ENCODE results near the gene CHIC2. TPM values are rescaled to one million over a fixed set of nuclear protein-coding genes. Genes with fewer than 3 reads are reported as not detected.

The CHIC2 gene
- polyA plus RNA-seq, 1 donor (not counting 4 experiments of a cell fraction or from before 2014, with no cell fraction given), result 21.9 TPM

DNA sequence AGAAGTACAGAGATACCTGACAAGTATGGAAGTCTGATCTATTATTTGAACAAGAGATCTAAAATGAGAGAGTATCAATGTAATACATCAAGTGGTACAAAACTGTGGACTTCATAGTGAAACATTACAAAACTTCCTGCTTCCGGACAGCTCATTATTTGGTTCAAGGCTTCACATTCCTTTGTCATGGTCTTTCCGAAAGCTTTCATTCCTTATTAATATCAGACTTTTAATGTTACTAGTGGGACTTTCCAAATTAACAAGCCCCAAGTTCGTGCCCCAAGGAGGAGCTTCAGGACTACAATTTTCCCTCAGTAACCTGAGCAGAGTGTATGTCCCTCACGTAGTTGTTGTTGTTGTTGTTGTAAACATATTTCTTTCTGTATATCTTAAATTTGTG lies 1.2 kb downstream of the CHIC2 start:
- dilution Hi-C loops (cut with MboI; ENCODE audit: extremely low pct_ligation_motif_present, low sequenced_read_pairs), result no loop called here
- Histone ChIP-seq H3K9me1 (ENCODE audit: control insufficient read depth, extremely low read depth, insufficient read depth, low read length) (no peaks in the 10 kb centered on the region), H3K4me2 (ENCODE audit: control insufficient read depth, extremely low read depth, insufficient read depth, low read depth, low read length) (peak overlapping the region; percentile 93), H3K4me1 (ENCODE audit: control insufficient read depth, extremely low read depth, insufficient read depth, low read length) (peaks cover 49% of the 10 kb centered on the region), H3K27me3 (ENCODE audit: control insufficient read depth, extremely low read depth, insufficient read depth, low read length) (no peaks in the 10 kb centered on the region), H3K9ac (ENCODE audit: control insufficient read depth, extremely low read depth, insufficient read depth, low read length) (peak overlapping the region; percentile 98), H3K79me2 (ENCODE audit: control insufficient read depth, insufficient read depth, low read length) (peaks cover 61% of the 10 kb centered on the region), H3K9me3 (ENCODE audit: control insufficient read depth, low read depth, low read length) (no peaks in the 10 kb centered on the region), H2AFZ (ENCODE audit: control insufficient read depth, low read length) (no peak overlapping the region), H3K36me3 (ENCODE audit: control insufficient read depth in 2 of 2, extremely low read depth in 1 of 2, insufficient read depth in 2 of 2, low read length in 2 of 2) (peaks cover 0 to 4% of the 10 kb centered on the region in 2 experiments), H4K20me1 (ENCODE audit: control insufficient read depth, extremely low read depth, insufficient read depth, low read length) (no peaks in the 10 kb centered on the region), H3K4me3 (ENCODE audit: control insufficient read depth in 2 of 3, extremely low read depth in 1 of 3, insufficient read depth in 2 of 3, low read depth in 1 of 3, low read length in 3 of 3) (peak overlapping the region; percentile 95 to 97 (median 96)), H3K27ac (ENCODE audit: control insufficient read depth, insufficient read depth, low read length) (peak overlapping the region; percentile 81)
- no peak for DNase-seq (ENCODE audit: low read depth, low spot score)
- peak; percentile 52 for FAIRE-seq
- TF ChIP-seq EZH2 (IDR thresholded peaks at IDR 0.05; ENCODE audit: low read length), result no peak
- TF ChIP-seq, protein P1, sequence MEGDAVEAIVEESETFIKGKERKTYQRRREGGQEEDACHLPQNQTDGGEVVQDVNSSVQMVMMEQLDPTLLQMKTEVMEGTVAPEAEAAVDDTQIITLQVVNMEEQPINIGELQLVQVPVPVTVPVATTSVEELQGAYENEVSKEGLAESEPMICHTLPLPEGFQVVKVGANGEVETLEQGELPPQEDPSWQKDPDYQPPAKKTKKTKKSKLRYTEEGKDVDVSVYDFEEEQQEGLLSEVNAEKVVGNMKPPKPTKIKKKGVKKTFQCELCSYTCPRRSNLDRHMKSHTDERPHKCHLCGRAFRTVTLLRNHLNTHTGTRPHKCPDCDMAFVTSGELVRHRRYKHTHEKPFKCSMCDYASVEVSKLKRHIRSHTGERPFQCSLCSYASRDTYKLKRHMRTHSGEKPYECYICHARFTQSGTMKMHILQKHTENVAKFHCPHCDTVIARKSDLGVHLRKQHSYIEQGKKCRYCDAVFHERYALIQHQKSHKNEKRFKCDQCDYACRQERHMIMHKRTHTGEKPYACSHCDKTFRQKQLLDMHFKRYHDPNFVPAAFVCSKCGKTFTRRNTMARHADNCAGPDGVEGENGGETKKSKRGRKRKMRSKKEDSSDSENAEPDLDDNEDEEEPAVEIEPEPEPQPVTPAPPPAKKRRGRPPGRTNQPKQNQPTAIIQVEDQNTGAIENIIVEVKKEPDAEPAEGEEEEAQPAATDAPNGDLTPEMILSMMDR (optimal IDR thresholded peaks at IDR 0.05 in 1 of 3, IDR thresholded peaks at IDR 0.05 in 1 of 3, conservative IDR thresholded peaks at IDR 0.05 in 1 of 3; ENCODE audit: extremely low read depth in 1 of 3, insufficient read depth in 2 of 3, low read length in 3 of 3), result no peak

DNA sequence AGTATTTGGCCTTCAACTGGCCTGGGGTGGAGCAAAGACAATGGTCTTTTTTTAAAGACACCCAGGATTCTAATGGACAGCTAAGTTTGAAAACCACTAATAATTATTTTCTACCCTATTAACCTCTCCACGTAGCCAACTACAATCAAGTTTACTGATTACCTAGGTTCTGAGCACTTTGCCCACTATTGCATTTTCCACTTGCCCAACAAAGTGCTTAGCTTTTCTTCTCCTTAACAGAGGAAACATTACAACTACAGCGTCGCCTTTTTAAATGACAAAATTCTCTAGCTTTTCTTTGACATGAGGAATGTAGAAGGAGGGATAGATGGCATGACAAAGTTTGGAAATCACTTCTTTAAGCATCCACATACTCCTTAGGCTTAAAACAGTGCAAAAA lies 2.0 kb downstream of the CHIC2 start:
- Histone ChIP-seq H3K4me2 (ENCODE audit: control insufficient read depth, extremely low read depth, insufficient read depth, low read depth, low read length) (peak overlapping the region; percentile 93), H3K36me3 (ENCODE audit: control insufficient read depth in 2 of 2, extremely low read depth in 1 of 2, insufficient read depth in 2 of 2, low read length in 2 of 2) (peaks cover 0 to 4% of the 10 kb centered on the region in 2 experiments), H3K9me1 (ENCODE audit: control insufficient read depth, extremely low read depth, insufficient read depth, low read length) (no peaks in the 10 kb centered on the region), H3K27ac (ENCODE audit: control insufficient read depth, insufficient read depth, low read length) (peak overlapping the region; percentile 81), H3K27me3 (ENCODE audit: control insufficient read depth, extremely low read depth, insufficient read depth, low read length) (no peaks in the 10 kb centered on the region), H3K9ac (ENCODE audit: control insufficient read depth, extremely low read depth, insufficient read depth, low read length) (peak overlapping the region; percentile 98), H3K79me2 (ENCODE audit: control insufficient read depth, insufficient read depth, low read length) (peaks cover 69% of the 10 kb centered on the region), H3K9me3 (ENCODE audit: control insufficient read depth, low read depth, low read length) (no peaks in the 10 kb centered on the region), H4K20me1 (ENCODE audit: control insufficient read depth, extremely low read depth, insufficient read depth, low read length) (no peaks in the 10 kb centered on the region), H2AFZ (ENCODE audit: control insufficient read depth, low read length) (no peak overlapping the region), H3K4me1 (ENCODE audit: control insufficient read depth, extremely low read depth, insufficient read depth, low read length) (peaks cover 43% of the 10 kb centered on the region), H3K4me3 (ENCODE audit: control insufficient read depth in 2 of 3, extremely low read depth in 1 of 3, insufficient read depth in 2 of 3, low read depth in 1 of 3, low read length in 3 of 3) (peak overlapping the region; percentile 95 to 97 (median 96))
- TF ChIP-seq, protein P1 (optimal IDR thresholded peaks at IDR 0.05 in 1 of 3, IDR thresholded peaks at IDR 0.05 in 1 of 3, conservative IDR thresholded peaks at IDR 0.05 in 1 of 3; ENCODE audit: extremely low read depth in 1 of 3, insufficient read depth in 2 of 3, low read length in 3 of 3), result no peak
- TF ChIP-seq EZH2 (IDR thresholded peaks at IDR 0.05; ENCODE audit: low read length), result no peak
- FAIRE-seq (no peak), DNase-seq (ENCODE audit: low read depth, low spot score) (no peak)
- dilution Hi-C loops (cut with MboI; ENCODE audit: extremely low pct_ligation_motif_present, low sequenced_read_pairs), result no loop called here
